ACC112 (cell line): ENCODE data around the gene MDN1.
A peak's percentile ranks its signal among the peaks of the same experiment; 100 is the strongest.
"Not testable (repeated sequence)": the region's sequence is repeated elsewhere in the genome, so short reads cannot be mapped to it uniquely, and the experiment has no call there.

Experiments used
- H2AFZ ChIP-seq: fragments of 200-600 bp; sonication (generic); one replicate; pipeline ENCODE4 v1.6.0; 2017; ENCODE audit warnings: antibody characterized with exemption, low read length; ENCODE audit not compliant: unreplicated experiment
- H3K27ac ChIP-seq: fragments of 200-600 bp; sonication (generic); 2 replicates; pipeline ENCODE4 v1.5.1; 2014; ENCODE audit warnings: low read depth, mild to moderate bottlenecking, antibody characterized with exemption, low read length, moderate library complexity
- H3K27me3 ChIP-seq: fragments of 200-600 bp; sonication (generic); 2 replicates; pipeline ENCODE4 v1.6.1; 2014; ENCODE audit warnings: mild to moderate bottlenecking, antibody characterized with exemption, low read length, moderate library complexity, mixed read lengths; ENCODE audit not compliant: insufficient read depth
- H3K36me3 ChIP-seq: fragments of 200-600 bp; sonication (generic); 2 replicates; pipeline ENCODE4 v1.6.1; 2016; ENCODE audit warnings: mild to moderate bottlenecking, antibody characterized with exemption, low read length, moderate library complexity, mixed read lengths; ENCODE audit not compliant: insufficient read depth
- H3K4me1 ChIP-seq: fragments of 200-600 bp; sonication (generic); one replicate; pipeline ENCODE4 v1.6.1; 2016; ENCODE audit warnings: low read length, mixed read lengths; ENCODE audit not compliant: insufficient read depth, unreplicated experiment, control insufficient read depth
- H3K4me3 ChIP-seq: fragments of 200-600 bp; sonication (generic); 2 replicates; pipeline ENCODE4 v1.5.1; 2014; ENCODE audit warnings: mild to moderate bottlenecking, low read depth, low read length
- H3K79me2 ChIP-seq: fragments of 200-600 bp; sonication (generic); one replicate; pipeline ENCODE4 v1.6.0; 2016; ENCODE audit warnings: low read length; ENCODE audit not compliant: control insufficient read depth, unreplicated experiment, insufficient read depth

Gene MDN1

GRCh38 chr6:89819336-89820130 lies at the start of gene MDN1:
Gene MDN1, minus strand, starts transcription at chr6:89819794. Its CDS starts 187 bp downstream, at chr6:89819607.
- H2AFZ ChIP-seq = peak within 1 kb of the TSS; percentile 86
- H3K4me1 ChIP-seq = peaks cover 13% of the 10 kb centered on the region
- no peaks in the 10 kb centered on the region for H3K27me3 ChIP-seq
- peak within 1 kb of the TSS; percentile 77 for H3K27ac ChIP-seq
- peak within 1 kb of the TSS; percentile 83 for H3K4me3 ChIP-seq
- no peaks in the 10 kb centered on the region for H3K36me3 ChIP-seq
- H3K79me2 ChIP-seq = peaks cover 52% of the 10 kb centered on the region

GRCh38 chr6:89866024-89866678 lies 46.6 kb upstream of the MDN1 start:
- H3K27ac ChIP-seq = no peak overlapping the region
- no peaks in the 10 kb centered on the region for H3K27me3 ChIP-seq
- no peaks in the 10 kb centered on the region for H3K79me2 ChIP-seq
- no peak overlapping the region for H3K4me3 ChIP-seq
- H3K4me1 ChIP-seq = no peaks in the 10 kb centered on the region
- peaks cover 54% of the 10 kb centered on the region for H3K36me3 ChIP-seq
- H2AFZ ChIP-seq = no peak overlapping the region

- H3K4me1 ChIP-seq = no peaks in the 10 kb centered on the region
- peaks cover 58% of the 10 kb centered on the region for H3K36me3 ChIP-seq
These were observed 43.1 kb upstream of the MDN1 start for GRCh38 chr6:89862698-89863097.

GRCh38 chr6:89862273-89862672 lies 42.7 kb upstream of the MDN1 start:
- Histone ChIP-seq H3K4me1 (no peaks in the 10 kb centered on the region), H3K27me3 (no peaks in the 10 kb centered on the region), H3K79me2 (no peaks in the 10 kb centered on the region), H3K36me3 (peaks cover 54% of the 10 kb centered on the region), H2AFZ (no peak overlapping the region), H3K4me3 (no peak overlapping the region), H3K27ac (no peak overlapping the region)

More at GRCh38 chr6:89862698-89863097, 43.1 kb upstream of the MDN1 start:
- H3K4me3 ChIP-seq = no peak overlapping the region
- no peaks in the 10 kb centered on the region for H3K27me3 ChIP-seq
- H3K79me2 ChIP-seq = no peaks in the 10 kb centered on the region
- no peak overlapping the region for H3K27ac ChIP-seq
- no peak overlapping the region for H2AFZ ChIP-seq

GRCh38 chr6:89859744-89860143 lies 40.1 kb upstream of the MDN1 start:
- Histone ChIP-seq H3K36me3 (peaks cover 47% of the 10 kb centered on the region), H3K27me3 (no peaks in the 10 kb centered on the region), H2AFZ (no peak overlapping the region)

GRCh38 chr6:89858041-89858440 lies 38.4 kb upstream of the MDN1 start:
- H3K4me3 ChIP-seq = no peak overlapping the region
- no peak overlapping the region for H2AFZ ChIP-seq
- H3K27me3 ChIP-seq = no peaks in the 10 kb centered on the region
- peaks cover 33% of the 10 kb centered on the region for H3K36me3 ChIP-seq
- H3K27ac ChIP-seq = no peak overlapping the region
- H3K4me1 ChIP-seq = no peaks in the 10 kb centered on the region
- H3K79me2 ChIP-seq = no peaks in the 10 kb centered on the region

More at GRCh38 chr6:89859744-89860143, 40.1 kb upstream of the MDN1 start:
- Histone ChIP-seq H3K27ac (no peak overlapping the region), H3K4me1 (no peaks in the 10 kb centered on the region), H3K4me3 (no peak overlapping the region), H3K79me2 (no peaks in the 10 kb centered on the region)

- H2AFZ ChIP-seq = no peak overlapping the region
- peaks cover 8% of the 10 kb centered on the region for H3K79me2 ChIP-seq
- no peaks in the 10 kb centered on the region for H3K27me3 ChIP-seq
- no peak overlapping the region for H3K27ac ChIP-seq
- peaks cover 7% of the 10 kb centered on the region for H3K36me3 ChIP-seq
- no peaks in the 10 kb centered on the region for H3K4me1 ChIP-seq
- H3K4me3 ChIP-seq = no peak overlapping the region
These were observed 33.5 kb upstream of the MDN1 start for GRCh38 chr6:89853068-89853467.

GRCh38 chr6:89847513-89847912 lies 27.9 kb upstream of the MDN1 start:
- not testable (repeated sequence) for H3K27me3 ChIP-seq, H3K4me3 ChIP-seq, H2AFZ ChIP-seq, H3K27ac ChIP-seq, H3K36me3 ChIP-seq
- Histone ChIP-seq H3K79me2 (peaks cover 37% of the 10 kb centered on the region), H3K4me1 (peaks cover 11% of the 10 kb centered on the region)

- no peak overlapping the region for H3K27ac ChIP-seq
- peaks cover 47% of the 10 kb centered on the region for H3K79me2 ChIP-seq
These were observed 23.5 kb upstream of the MDN1 start for GRCh38 chr6:89843070-89843469.

GRCh38 chr6:89842228-89842627 lies 22.6 kb upstream of the MDN1 start:
- no peak overlapping the region for H2AFZ ChIP-seq
- H3K4me1 ChIP-seq = peaks cover 17% of the 10 kb centered on the region
- no peak overlapping the region for H3K4me3 ChIP-seq
- no peaks in the 10 kb centered on the region for H3K27me3 ChIP-seq
- no peak overlapping the region; the same call in 1 of the 2 replicates for H3K27ac ChIP-seq
- H3K36me3 ChIP-seq = peaks cover 8% of the 10 kb centered on the region
- peaks cover 48% of the 10 kb centered on the region for H3K79me2 ChIP-seq

More at GRCh38 chr6:89843070-89843469, 23.5 kb upstream of the MDN1 start:
- H3K4me3 ChIP-seq = no peak overlapping the region
- peaks cover 8% of the 10 kb centered on the region for H3K36me3 ChIP-seq
- no peaks in the 10 kb centered on the region for H3K27me3 ChIP-seq
- H3K4me1 ChIP-seq = peaks cover 17% of the 10 kb centered on the region
- no peak overlapping the region for H2AFZ ChIP-seq

- H3K36me3 ChIP-seq = peaks cover 6% of the 10 kb centered on the region; the same call in 1 of the 2 replicates
- peaks cover 17% of the 10 kb centered on the region for H3K4me1 ChIP-seq
- H3K27ac ChIP-seq = no peak overlapping the region
- no peak overlapping the region for H2AFZ ChIP-seq
- no peak overlapping the region for H3K4me3 ChIP-seq
- peaks cover 55% of the 10 kb centered on the region for H3K79me2 ChIP-seq
- H3K27me3 ChIP-seq = no peaks in the 10 kb centered on the region
These were observed 20.9 kb upstream of the MDN1 start for GRCh38 chr6:89840538-89840937.
